Parathyroid adenoma (tissue), 2 donors: ENCODE data around the gene MAN2A1.

Experiments
- H2AFZ ChIP-seq: fragments of 300-600 bp; sonication (generic); one replicate; pipeline ENCODE4 v1.7.0; 2017; ENCODE audit warnings: antibody characterized with exemption, mild to moderate bottlenecking
- H3K27ac ChIP-seq: fragments of 300-600 bp; sonication (generic); one replicate; pipeline ENCODE4 v1.7.0; 2017
- H3K27me3 ChIP-seq: fragments of 300-600 bp; sonication (generic); one replicate; pipeline ENCODE4 v1.7.0; 2017; ENCODE audit warnings: low read length; ENCODE audit not compliant: control insufficient read depth, insufficient read depth
- H3K36me3 ChIP-seq: fragments of 300-600 bp; sonication (generic); one replicate; pipeline ENCODE4 v1.7.0; 2017; ENCODE audit warnings: low read length; ENCODE audit not compliant: control insufficient read depth, insufficient read depth
- H3K4me1 ChIP-seq: fragments of 300-600 bp; sonication (generic); one replicate; pipeline ENCODE4 v1.7.0; 2017; ENCODE audit warnings: control low read depth
- H3K4me2 ChIP-seq: fragments of 300-600 bp; sonication (generic); one replicate; pipeline ENCODE4 v1.7.0; 2017; ENCODE audit warnings: low read length
- H3K4me3 ChIP-seq: fragments of 300-600 bp; sonication (generic); one replicate; pipeline ENCODE4 v1.7.0; 2017; ENCODE audit warnings: low read depth, low read length
- H3K79me2 ChIP-seq: fragments of 300-600 bp; sonication (generic); one replicate; pipeline ENCODE4 v1.7.0; 2017; ENCODE audit warnings: control low read depth
- H3K9ac ChIP-seq: fragments of 300-600 bp; sonication (generic); one replicate; pipeline ENCODE4 v1.7.0; 2017; ENCODE audit warnings: mild to moderate bottlenecking
- H3K9me3 ChIP-seq: fragments of 300-600 bp; sonication (generic); one replicate; pipeline ENCODE4 v1.7.0; 2017; ENCODE audit warnings: low read length; ENCODE audit not compliant: control insufficient read depth
- CTCF ChIP-seq: fragments of 300-600 bp; sonication (generic); IDR thresholded peaks from one replicate; pipeline ENCODE4 v1.7.0; 2017; ENCODE audit warnings: antibody characterized with exemption, mild to moderate bottlenecking
- donor health status: primary hyperparathyroidism.

MAN2A1 gene

GRCh38 chr5:109866051-109866450 is 176.3 kb downstream of the MAN2A1 start:
- no peaks in the 10 kb centered on the region for H3K27me3 ChIP-seq
- no peak for TF ChIP-seq CTCF
- no peak overlapping the region for H3K4me3 ChIP-seq
- no peaks in the 10 kb centered on the region for H3K79me2 ChIP-seq
- no peak overlapping the region for H3K27ac ChIP-seq
- no peaks in the 10 kb centered on the region for H3K9me3 ChIP-seq
- H3K4me2 ChIP-seq = no peak overlapping the region
- no peaks in the 10 kb centered on the region for H3K36me3 ChIP-seq
- no peaks in the 10 kb centered on the region for H3K4me1 ChIP-seq
- H2AFZ ChIP-seq = no peak overlapping the region
- no peak overlapping the region for H3K9ac ChIP-seq

GRCh38 chr5:109868737-109869136 is 179.0 kb downstream of the MAN2A1 start:
- H3K27me3 ChIP-seq = no peaks in the 10 kb centered on the region
- no peaks in the 10 kb centered on the region for H3K4me1 ChIP-seq
- H3K4me3 ChIP-seq = no peak overlapping the region
- no peak overlapping the region for H3K9ac ChIP-seq
- no peaks in the 10 kb centered on the region for H3K9me3 ChIP-seq
- TF ChIP-seq CTCF = no peak
- no peak overlapping the region for H3K4me2 ChIP-seq
- H2AFZ ChIP-seq = no peak overlapping the region
- no peaks in the 10 kb centered on the region for H3K36me3 ChIP-seq
- no peaks in the 10 kb centered on the region for H3K79me2 ChIP-seq
- H3K27ac ChIP-seq = no peak overlapping the region

GRCh38 chr5:109873687-109874086 is 184.0 kb downstream of the MAN2A1 start:
- Histone ChIP-seq H3K9ac (no peak overlapping the region), H3K4me2 (no peak overlapping the region), H3K36me3 (no peaks in the 10 kb centered on the region), H3K79me2 (no peaks in the 10 kb centered on the region), H3K4me1 (no peaks in the 10 kb centered on the region), H3K27ac (no peak overlapping the region), H3K9me3 (no peaks in the 10 kb centered on the region), H3K27me3 (no peaks in the 10 kb centered on the region), H3K4me3 (no peak overlapping the region), H2AFZ (no peak overlapping the region)
- TF ChIP-seq CTCF = no peak

DNA sequence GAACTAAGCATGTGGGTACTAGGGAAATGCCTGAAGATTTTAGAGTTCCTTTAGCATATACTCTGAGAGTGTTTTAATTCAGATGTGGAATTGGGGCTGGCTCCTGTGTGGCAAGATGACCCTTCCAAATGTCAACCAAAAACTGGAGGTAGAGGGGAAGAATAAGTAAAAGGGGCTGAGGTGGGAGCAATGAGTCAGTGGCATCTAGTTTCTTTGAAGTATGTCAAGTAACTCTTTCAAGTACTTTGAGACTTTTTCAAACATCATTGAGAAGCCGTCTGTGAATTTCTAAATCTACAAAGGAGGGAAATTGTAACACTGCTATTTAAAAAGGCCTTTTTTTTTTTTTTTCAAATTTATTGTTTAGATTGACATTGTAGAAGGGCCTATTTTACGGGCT is 184.4 kb downstream of the MAN2A1 start:
- no peaks in the 10 kb centered on the region for H3K27me3 ChIP-seq

More for the DNA sequence above, 184.4 kb downstream of the MAN2A1 start:
- Histone ChIP-seq H3K9me3 (no peaks in the 10 kb centered on the region), H3K9ac (no peak overlapping the region), H3K27ac (no peak overlapping the region), H3K4me1 (no peaks in the 10 kb centered on the region), H3K4me2 (no peak overlapping the region), H3K4me3 (no peak overlapping the region), H3K79me2 (no peaks in the 10 kb centered on the region), H3K36me3 (no peaks in the 10 kb centered on the region), H2AFZ (no peak overlapping the region)
- TF ChIP-seq CTCF = no peak
